SK-N-SH treated with all-trans-retinoic acid at 6 μM for 48 hours (cell line): ENCODE results near the gene HERC2.

Source experiments
- ATAC-seq: fragments of 200-7000 bp; cut with Tn5 transposase; 3 replicates; pipeline ENCODE4 v1.9.1; 2020; ENCODE audit warnings: mild to moderate bottlenecking, moderate library complexity
- ARNTL ChIP-seq: fragments of 450-650 bp; formaldehyde crosslinking; IDR thresholded peaks from 2 replicates; pipeline ENCODE4 v1.5.0; 2020; ENCODE audit warnings: low read depth, mild to moderate bottlenecking, moderate library complexity, borderline replicate concordance
- BACH2 ChIP-seq: fragments of 250-450 bp; sonication (Bioruptor Pico); IDR thresholded peaks from 2 replicates; pipeline ENCODE4 v1.9.0; 2021; ENCODE audit warnings: mild to moderate bottlenecking, borderline replicate concordance
- CREB5 ChIP-seq: fragments of 250-450 bp; sonication (Bioruptor Pico); IDR thresholded peaks from 2 replicates; pipeline ENCODE4 v1.5.1; 2020; ENCODE audit warnings: low read depth, mild to moderate bottlenecking, moderate library complexity
- CSDC2 ChIP-seq: fragments of 250-450 bp; sonication (Bioruptor Pico); IDR thresholded peaks from 2 replicates; pipeline ENCODE4 v1.5.0; 2020; ENCODE audit warnings: mild to moderate bottlenecking, moderate library complexity
- CSRNP3 ChIP-seq: fragments of 250-450 bp; sonication (Bioruptor Pico); IDR thresholded peaks from 2 replicates; pipeline ENCODE4 v1.5.1; 2021; ENCODE audit warnings: mild to moderate bottlenecking, moderate library complexity
- ESRRG ChIP-seq: fragments of 250-450 bp; sonication (Bioruptor Pico); IDR thresholded peaks from 2 replicates; pipeline ENCODE4 v1.6.1; 2021; ENCODE audit warnings: mild to moderate bottlenecking
- GLIS3 ChIP-seq: fragments of 250-450 bp; sonication (Bioruptor Pico); IDR thresholded peaks from 2 replicates; pipeline ENCODE4 v1.5.0; 2020; ENCODE audit warnings: mild to moderate bottlenecking, moderate library complexity
- ISL1 ChIP-seq: fragments of 250-450 bp; sonication (Bioruptor Pico); IDR thresholded peaks from 2 replicates; pipeline ENCODE4 v2.1.2; 2022; ENCODE audit warnings: mild to moderate bottlenecking, moderate library complexity
- OSR1 ChIP-seq: fragments of 250-450 bp; sonication (Bioruptor Pico); IDR thresholded peaks from 2 replicates; pipeline ENCODE4 v1.8.0; 2022; ENCODE audit warnings: moderate library complexity, mild to moderate bottlenecking, inconsistent platforms
- PATZ1 ChIP-seq: fragments of 250-450 bp; sonication (Bioruptor Pico); IDR thresholded peaks from 2 replicates; pipeline ENCODE4 v1.8.0; 2020; ENCODE audit warnings: mild to moderate bottlenecking, moderate library complexity, borderline replicate concordance
- POU6F1 ChIP-seq: fragments of 250-450 bp; sonication (Bioruptor Pico); IDR thresholded peaks from 2 replicates; pipeline ENCODE4 v1.8.0; 2021; ENCODE audit warnings: low read depth, mild to moderate bottlenecking, moderate library complexity, borderline replicate concordance
- PPARA ChIP-seq: fragments of 250-450 bp; sonication (Bioruptor Pico); IDR thresholded peaks from 2 replicates; pipeline ENCODE4 v1.5.0; 2020; ENCODE audit warnings: mild to moderate bottlenecking, borderline replicate concordance
- RARB ChIP-seq: fragments of 250-450 bp; sonication (Bioruptor Pico); IDR thresholded peaks from 2 replicates; pipeline ENCODE4 v1.8.0; 2021; ENCODE audit warnings: mild to moderate bottlenecking, moderate library complexity
- SNAI2 ChIP-seq: fragments of 250-450 bp; sonication (Bioruptor Pico); IDR thresholded peaks from 2 replicates; pipeline ENCODE4 v1.5.0; 2020; ENCODE audit warnings: mild to moderate bottlenecking, moderate library complexity
- TCF4 ChIP-seq: fragments of 250-450 bp; sonication (Bioruptor Pico); IDR thresholded peaks from 2 replicates; pipeline ENCODE4 v1.8.0; 2021; ENCODE audit warnings: mild to moderate bottlenecking, moderate library complexity, borderline replicate concordance
- TOX ChIP-seq: fragments of 250-450 bp; sonication (Bioruptor Pico); IDR thresholded peaks from 2 replicates; pipeline ENCODE4 v1.8.0; 2021; ENCODE audit warnings: mild to moderate bottlenecking, moderate library complexity, borderline replicate concordance
- TSHZ2 ChIP-seq: fragments of 250-450 bp; sonication (Bioruptor Pico); IDR thresholded peaks from 2 replicates; pipeline ENCODE4 v1.5.0; 2020; ENCODE audit warnings: mild to moderate bottlenecking, moderate library complexity
- ZC3H10 ChIP-seq: fragments of 250-450 bp; sonication (Bioruptor Pico); IDR thresholded peaks from 2 replicates; pipeline ENCODE4 v1.5.1; 2021; ENCODE audit warnings: mild to moderate bottlenecking, moderate library complexity
- ZFP3 ChIP-seq: fragments of 250-450 bp; sonication (Bioruptor Pico); IDR thresholded peaks from 2 replicates; pipeline ENCODE4 v1.5.0; 2020; ENCODE audit warnings: mild to moderate bottlenecking, moderate library complexity
- ZFP30 ChIP-seq: fragments of 450-650 bp; formaldehyde crosslinking; IDR thresholded peaks from 2 replicates; pipeline ENCODE4 v1.5.0; 2022; ENCODE audit warnings: mild to moderate bottlenecking, moderate library complexity
- ZNF565 ChIP-seq: fragments of 450-650 bp; formaldehyde crosslinking; conservative IDR thresholded peaks from 2 replicates; pipeline ENCODE4 v1.5.0; 2020; ENCODE audit warnings: low read depth, mild to moderate bottlenecking, moderate library complexity
- ZNF70 ChIP-seq: fragments of 450-650 bp; formaldehyde crosslinking; IDR thresholded peaks from 2 replicates; pipeline ENCODE4 v1.5.0; 2020; ENCODE audit warnings: mild to moderate bottlenecking, moderate library complexity
- ZNF8 ChIP-seq: fragments of 450-650 bp; formaldehyde crosslinking; IDR thresholded peaks from 2 replicates; pipeline ENCODE4 v1.5.0; 2020; ENCODE audit warnings: mild to moderate bottlenecking, moderate library complexity

HERC2 gene

GRCh38 chr15:28096670-28097431 is 225.1 kb downstream of the HERC2 start:
- no peak for ATAC-seq
- TF ChIP-seq SNAI2 (CRISPR knock-in tag), result no peak
- TF ChIP-seq CSRNP3 (CRISPR knock-in tag), result no peak
- TF ChIP-seq GLIS3, result no peak
- TF ChIP-seq CSDC2 (CRISPR knock-in tag), result no peak
- no peak for TF ChIP-seq ZNF70 (CRISPR knock-in tag)
- no peak for TF ChIP-seq CREB5 (CRISPR knock-in tag)
- no peak for TF ChIP-seq RARB (CRISPR knock-in tag)
- TF ChIP-seq ZFP3 (CRISPR knock-in tag), result no peak
- no peak for TF ChIP-seq POU6F1 (CRISPR knock-in tag)
- TF ChIP-seq ARNTL (CRISPR knock-in tag), result no peak
- no peak for TF ChIP-seq ZNF8 (CRISPR knock-in tag)
- TF ChIP-seq TSHZ2 (CRISPR knock-in tag), result no peak
- no peak for TF ChIP-seq ZC3H10 (CRISPR knock-in tag)
- no peak for TF ChIP-seq ISL1 (CRISPR knock-in tag)
- TF ChIP-seq PATZ1, result no peak
- TF ChIP-seq TOX, result no peak
- TF ChIP-seq PPARA (CRISPR knock-in tag), result no peak
- TF ChIP-seq BACH2, result no peak
- no peak for TF ChIP-seq ESRRG
- TF ChIP-seq TCF4 (CRISPR knock-in tag), result no peak

GRCh38 chr15:28096411-28096669 is 225.6 kb downstream of the HERC2 start:
- ATAC-seq, result no peak
- TF ChIP-seq ZFP30 (CRISPR knock-in tag), result no peak
- no peak for TF ChIP-seq OSR1 (CRISPR knock-in tag)
- no peak for TF ChIP-seq CSRNP3 (CRISPR knock-in tag)
- TF ChIP-seq TOX, result no peak
- no peak for TF ChIP-seq POU6F1 (CRISPR knock-in tag)
- TF ChIP-seq ESRRG, result no peak
- TF ChIP-seq TSHZ2 (CRISPR knock-in tag), result no peak
- no peak for TF ChIP-seq SNAI2 (CRISPR knock-in tag)
- TF ChIP-seq PPARA (CRISPR knock-in tag), result no peak
- TF ChIP-seq GLIS3, result no peak
- TF ChIP-seq ZFP3 (CRISPR knock-in tag), result no peak
- no peak for TF ChIP-seq ZNF70 (CRISPR knock-in tag)
- TF ChIP-seq TCF4 (CRISPR knock-in tag), result no peak
- TF ChIP-seq ZNF565 (CRISPR knock-in tag), result no peak
- no peak for TF ChIP-seq ZNF8 (CRISPR knock-in tag)
